HG03460 (cell line): ENCODE results near the gene EFEMP1.

Source experiments
- ATAC-seq: cut with Tn5 transposase; IDR thresholded peaks from one replicate; pipeline ENCODE4 v1.9.1; 2021; ENCODE audit not compliant: unreplicated experiment

The EFEMP1 gene

GRCh38 chr2:55899881-55900280 is 23.7 kb downstream of the EFEMP1 start:
- no peak for ATAC-seq

GRCh38 chr2:55898386-55899040 is 25.1 kb downstream of the EFEMP1 start:
- ATAC-seq: no peak

- no peak for ATAC-seq
Observed at GRCh38 chr2:55896633-55897032, 26.9 kb downstream of the EFEMP1 start.

GRCh38 chr2:55894720-55895119 is 28.9 kb downstream of the EFEMP1 start:
- ATAC-seq: no peak

- ATAC-seq: no peak
Observed at GRCh38 chr2:55891671-55892094, 31.9 kb downstream of the EFEMP1 start.

- no peak for ATAC-seq
Observed at GRCh38 chr2:55888936-55889335, 34.6 kb downstream of the EFEMP1 start.

- no peak for ATAC-seq
Observed at GRCh38 chr2:55887901-55888624, 35.5 kb downstream of the EFEMP1 start.

- ATAC-seq: no peak
Observed at GRCh38 chr2:55887351-55887750, 36.2 kb downstream of the EFEMP1 start.

- ATAC-seq: no peak
Observed at GRCh38 chr2:55885944-55886281, 37.7 kb downstream of the EFEMP1 start.

- no peak for ATAC-seq
Observed at GRCh38 chr2:55885127-55885943, 38.2 kb downstream of the EFEMP1 start.

GRCh38 chr2:55883829-55884228 is 39.8 kb downstream of the EFEMP1 start:
- ATAC-seq: no peak

- ATAC-seq: no peak
Observed at GRCh38 chr2:55883357-55883756, 40.2 kb downstream of the EFEMP1 start.

- ATAC-seq: no peak
Observed at GRCh38 chr2:55882954-55883353, 40.6 kb downstream of the EFEMP1 start.

GRCh38 chr2:55880416-55881143 is 43.0 kb downstream of the EFEMP1 start:
- no peak for ATAC-seq

GRCh38 chr2:55879976-55880375 is 43.6 kb downstream of the EFEMP1 start:
- ATAC-seq: no peak

- ATAC-seq: no peak
Observed at GRCh38 chr2:55877087-55877436, 46.5 kb downstream of the EFEMP1 start.

- ATAC-seq: no peak
Observed at GRCh38 chr2:55876429-55877086, 47.0 kb downstream of the EFEMP1 start.

- no peak for ATAC-seq
Observed at GRCh38 chr2:55875434-55876135, 48.0 kb downstream of the EFEMP1 start.

GRCh38 chr2:55874338-55874737 is 49.2 kb downstream of the EFEMP1 start:
- ATAC-seq: no peak

GRCh38 chr2:55871637-55872036 is 51.9 kb downstream of the EFEMP1 start:
- no peak for ATAC-seq
